Upper lobe of right lung (tissue), 1 donor: ENCODE measurements around the gene MTFMT. TPM values are rescaled to one million over a fixed set of nuclear protein-coding genes. Genes with fewer than 3 reads are reported as not detected.
A peak's percentile ranks its signal among the peaks of the same experiment; 100 is the strongest.

Source experiments
- ATAC-seq: fragments of 200-7000 bp; cut with Tn5 transposase; one replicate; pipeline ENCODE4 v1.9.1; 2020; ENCODE audit warnings: mild to moderate bottlenecking, moderate library complexity
- DNase-seq: peaks from one replicate; pipeline ENCODE4 v3.0.0-alpha.2; 2020
- H3K27ac ChIP-seq: fragments of 200-600 bp; one replicate; pipeline ENCODE4 v1.8.0; 2022
- H3K27me3 ChIP-seq: fragments of 200-600 bp; one replicate; pipeline ENCODE4 v1.8.0; 2022; ENCODE audit warnings: mild to moderate bottlenecking
- H3K36me3 ChIP-seq: fragments of 200-600 bp; one replicate; pipeline ENCODE4 v1.8.0; 2022
- H3K4me1 ChIP-seq: fragments of 200-600 bp; one replicate; pipeline ENCODE4 v1.8.0; 2022
- H3K4me3 ChIP-seq: fragments of 200-600 bp; one replicate; pipeline ENCODE4 v1.8.0; 2022; ENCODE audit warnings: mild to moderate bottlenecking
- H3K9me3 ChIP-seq: fragments of 200-600 bp; one replicate; pipeline ENCODE4 v1.8.0; 2022
- intact Hi-C: fragments of 100-400 bp; cut with DNase I; formaldehyde crosslinking; loops from one replicate; pipeline ENCODE4 v1.11.0; 2022
- total RNA-seq: library from RNA; stranded (reverse); fragmentation: NEBNext Ultra II Directional; extraction: Animal tissue kit (Norgen Biotek cat#: 25700); gene quantifications from one replicate; pipeline ENCODE4 v1.2.1, GENCODE V29; 2021
- TF ChIP-seq, protein P1 (sequence below): fragments of 200-600 bp; IDR thresholded peaks from one replicate; pipeline ENCODE4 v1.8.0; 2022; ENCODE audit warnings: antibody characterized with exemption
- donor health status: DM: no; HTN: yes; CAD: no; lungs with severe emphysema.

Gene MTFMT
- total RNA-seq, 1 donor from 2014 or later = 13.7 TPM

DNA sequence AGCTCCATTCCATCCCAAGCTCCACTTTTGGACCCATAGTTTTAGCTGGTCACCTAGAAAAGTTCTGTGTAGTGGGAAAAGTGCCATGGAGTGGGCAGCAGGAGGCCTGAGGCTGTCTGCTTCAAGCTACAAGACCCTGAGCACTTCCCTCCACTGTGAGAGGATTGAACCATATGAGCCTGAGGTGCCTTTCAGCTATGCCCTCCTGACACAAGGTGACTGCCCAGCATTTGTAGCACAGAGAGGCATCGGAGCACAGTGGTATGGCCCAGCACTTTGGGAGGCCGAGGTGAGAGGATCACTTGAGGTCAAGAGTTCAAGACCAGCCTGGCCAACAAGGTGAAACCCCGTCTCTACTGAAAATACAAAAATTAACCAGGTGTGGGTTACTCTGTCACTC lies 43.2 kb upstream of the MTFMT start:
- no peak for ATAC-seq
- peaks cover 4% of the 10 kb centered on the region for H3K27me3 ChIP-seq
- no peak overlapping the region for H3K4me3 ChIP-seq
- no peak for DNase-seq
- H3K9me3 ChIP-seq = no peaks in the 10 kb centered on the region
- no peak overlapping the region for H3K27ac ChIP-seq
- intact Hi-C loops = no loop called here
- no peaks in the 10 kb centered on the region for H3K36me3 ChIP-seq
- H3K4me1 ChIP-seq = peaks cover 17% of the 10 kb centered on the region
- TF ChIP-seq, protein P1, sequence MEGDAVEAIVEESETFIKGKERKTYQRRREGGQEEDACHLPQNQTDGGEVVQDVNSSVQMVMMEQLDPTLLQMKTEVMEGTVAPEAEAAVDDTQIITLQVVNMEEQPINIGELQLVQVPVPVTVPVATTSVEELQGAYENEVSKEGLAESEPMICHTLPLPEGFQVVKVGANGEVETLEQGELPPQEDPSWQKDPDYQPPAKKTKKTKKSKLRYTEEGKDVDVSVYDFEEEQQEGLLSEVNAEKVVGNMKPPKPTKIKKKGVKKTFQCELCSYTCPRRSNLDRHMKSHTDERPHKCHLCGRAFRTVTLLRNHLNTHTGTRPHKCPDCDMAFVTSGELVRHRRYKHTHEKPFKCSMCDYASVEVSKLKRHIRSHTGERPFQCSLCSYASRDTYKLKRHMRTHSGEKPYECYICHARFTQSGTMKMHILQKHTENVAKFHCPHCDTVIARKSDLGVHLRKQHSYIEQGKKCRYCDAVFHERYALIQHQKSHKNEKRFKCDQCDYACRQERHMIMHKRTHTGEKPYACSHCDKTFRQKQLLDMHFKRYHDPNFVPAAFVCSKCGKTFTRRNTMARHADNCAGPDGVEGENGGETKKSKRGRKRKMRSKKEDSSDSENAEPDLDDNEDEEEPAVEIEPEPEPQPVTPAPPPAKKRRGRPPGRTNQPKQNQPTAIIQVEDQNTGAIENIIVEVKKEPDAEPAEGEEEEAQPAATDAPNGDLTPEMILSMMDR = no peak

DNA sequence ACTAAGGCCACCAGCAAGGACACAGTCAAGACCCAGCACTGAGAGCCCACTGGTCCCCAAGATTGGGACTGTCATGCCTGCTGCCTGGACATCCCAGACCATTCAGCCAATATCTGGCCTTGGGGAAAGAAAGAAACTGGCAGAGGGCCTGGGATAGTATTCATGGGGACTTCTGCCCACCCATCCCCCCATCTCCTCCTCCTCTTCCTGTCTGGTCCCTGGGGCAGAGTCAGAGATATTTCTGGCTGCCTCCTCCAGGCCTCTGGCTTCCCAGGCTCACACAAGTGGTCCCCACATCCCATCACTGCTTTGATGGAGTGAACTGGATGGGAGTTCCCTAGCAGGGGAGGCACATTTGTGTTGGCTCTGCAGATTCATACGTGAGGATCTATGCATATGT lies 42.6 kb upstream of the MTFMT start:
- no peaks in the 10 kb centered on the region for H3K36me3 ChIP-seq
- no peak overlapping the region for H3K27ac ChIP-seq
- H3K9me3 ChIP-seq = no peaks in the 10 kb centered on the region
- ATAC-seq = no peak
- peaks cover 17% of the 10 kb centered on the region for H3K4me1 ChIP-seq
- peaks cover 9% of the 10 kb centered on the region for H3K27me3 ChIP-seq
- no peak overlapping the region for H3K4me3 ChIP-seq
- TF ChIP-seq, protein P1 = no peak
- intact Hi-C loops = no loop called here
- DNase-seq = no peak

DNA sequence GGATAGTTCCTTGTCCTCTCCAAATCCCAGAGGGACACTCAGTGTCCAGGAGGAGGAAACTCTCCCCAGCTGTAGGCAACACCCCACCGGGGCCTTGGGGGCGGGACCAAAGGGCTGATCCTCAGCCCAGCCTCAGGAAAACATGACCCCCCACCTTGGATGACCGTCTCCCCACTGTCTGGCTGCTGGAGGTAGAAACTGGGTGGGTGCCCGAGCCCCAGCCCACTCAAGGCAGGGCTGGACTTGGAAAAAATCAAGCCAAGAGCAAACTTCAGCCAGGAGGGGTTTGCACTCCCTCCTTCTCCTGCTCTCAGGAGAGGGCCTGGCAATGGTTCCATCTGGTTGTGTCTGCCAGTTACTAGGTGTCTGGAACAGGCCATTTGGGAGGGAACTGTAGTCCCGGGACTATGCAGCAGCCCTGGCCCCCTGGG lies 42.0 kb upstream of the MTFMT start:
- intact Hi-C loops = no loop called here
- ATAC-seq (peak; percentile 15), DNase-seq (no peak)
- Histone ChIP-seq H3K27me3 (peaks cover 15% of the 10 kb centered on the region), H3K27ac (peak overlapping the region; percentile 11), H3K4me1 (peaks cover 17% of the 10 kb centered on the region), H3K4me3 (no peak overlapping the region), H3K36me3 (no peaks in the 10 kb centered on the region), H3K9me3 (no peaks in the 10 kb centered on the region)
- TF ChIP-seq, protein P1 = no peak

DNA sequence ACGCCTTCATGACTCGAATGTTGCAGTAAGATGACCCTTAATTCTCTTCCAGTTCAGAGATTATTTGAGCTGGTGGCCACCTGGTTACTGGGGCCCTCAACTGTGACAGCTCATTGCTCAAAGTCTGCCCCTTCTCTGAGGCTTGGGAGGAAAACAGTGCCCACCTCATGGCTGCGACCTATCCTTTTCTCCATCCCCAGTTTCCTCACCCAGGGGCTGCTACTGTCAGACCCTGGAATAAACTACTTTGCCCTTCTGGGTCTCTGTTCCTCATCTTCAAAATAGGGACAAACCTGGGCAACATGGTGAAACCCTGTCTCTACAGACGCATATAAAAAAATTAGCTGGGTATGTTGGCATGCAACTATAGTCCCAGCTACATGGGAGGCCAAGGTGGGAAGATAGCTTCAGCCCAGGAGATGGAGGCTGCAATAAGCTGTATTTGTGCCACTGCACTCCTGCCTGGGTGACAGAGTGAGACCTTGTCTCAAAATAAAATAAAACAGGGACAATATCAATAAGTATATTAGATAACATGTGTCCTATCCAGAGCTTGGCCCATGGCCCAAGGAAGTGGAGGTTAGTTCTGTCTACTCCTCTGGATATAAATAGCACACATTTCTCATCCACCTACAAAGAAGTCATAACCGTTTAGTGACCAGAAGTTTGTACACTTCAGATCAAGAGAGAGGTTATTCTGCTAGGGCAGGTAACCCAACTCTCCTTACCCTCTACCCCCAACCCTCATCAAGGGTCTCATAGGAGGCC lies 40.5 kb upstream of the MTFMT start:
- intact Hi-C loops = no loop called here
- no peak for DNase-seq
- peaks cover 17% of the 10 kb centered on the region for H3K4me1 ChIP-seq

DNA sequence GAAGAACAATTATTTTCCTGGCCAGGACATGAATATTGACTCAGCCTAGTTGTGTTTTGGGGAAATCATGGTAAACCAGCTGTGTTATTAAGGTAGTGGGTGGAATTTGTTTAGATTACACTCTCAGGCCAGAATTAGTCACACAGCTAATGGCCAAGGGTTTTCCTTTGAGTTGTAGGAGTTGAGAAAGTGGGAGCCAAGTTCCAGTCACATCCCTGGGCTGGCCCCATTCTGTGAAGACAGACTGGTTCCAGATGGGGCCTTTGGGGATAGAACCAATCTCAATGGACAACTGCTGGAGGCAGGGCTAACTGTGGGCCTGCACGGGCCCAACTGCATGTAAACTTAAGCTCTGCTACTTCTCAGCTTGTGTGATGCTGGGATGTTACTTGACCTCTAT lies 39.7 kb upstream of the MTFMT start:
- DNase-seq (no peak), ATAC-seq (peak; percentile 62)
- Histone ChIP-seq H3K9me3 (no peaks in the 10 kb centered on the region), H3K4me3 (no peak overlapping the region), H3K27ac (peak overlapping the region; percentile 83), H3K4me1 (peaks cover 17% of the 10 kb centered on the region), H3K27me3 (peaks cover 19% of the 10 kb centered on the region), H3K36me3 (no peaks in the 10 kb centered on the region)
- TF ChIP-seq, protein P1 = no peak
- intact Hi-C loops = no loop called here

More for the DNA sequence above, 40.5 kb upstream of the MTFMT start:
- Histone ChIP-seq H3K4me3 (no peak overlapping the region), H3K27me3 (peaks cover 19% of the 10 kb centered on the region), H3K27ac (peak overlapping the region; percentile 55), H3K9me3 (no peaks in the 10 kb centered on the region), H3K36me3 (no peaks in the 10 kb centered on the region)
- TF ChIP-seq, protein P1 = no peak
- no peak for ATAC-seq
